Measurements from ENCODE around the gene TMPRSS11F.

DNA sequence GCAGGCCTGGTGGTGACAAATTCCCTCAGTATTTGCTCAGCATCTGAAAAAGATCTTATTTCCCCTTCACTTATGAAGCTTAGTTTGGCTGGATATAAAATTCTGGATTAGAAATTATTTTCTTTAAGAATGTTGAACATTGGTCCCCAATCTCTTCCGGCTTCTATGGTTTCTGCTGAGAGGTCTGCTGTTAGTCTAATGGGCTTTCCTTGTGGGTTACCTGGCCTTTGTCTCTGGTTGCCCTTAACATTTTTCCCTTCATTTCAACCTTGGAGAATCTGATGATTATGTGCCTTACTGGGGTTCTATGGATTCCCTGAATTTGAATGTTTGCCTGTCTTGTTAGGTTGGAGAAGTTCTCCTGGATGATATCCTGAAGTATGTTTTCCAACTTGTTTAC is 17.4 kb upstream of the TMPRSS11F start:
- TF ChIP-seq POLR2A (IDR thresholded peaks at IDR 0.05): no peak
- TF ChIP-seq, protein P1, sequence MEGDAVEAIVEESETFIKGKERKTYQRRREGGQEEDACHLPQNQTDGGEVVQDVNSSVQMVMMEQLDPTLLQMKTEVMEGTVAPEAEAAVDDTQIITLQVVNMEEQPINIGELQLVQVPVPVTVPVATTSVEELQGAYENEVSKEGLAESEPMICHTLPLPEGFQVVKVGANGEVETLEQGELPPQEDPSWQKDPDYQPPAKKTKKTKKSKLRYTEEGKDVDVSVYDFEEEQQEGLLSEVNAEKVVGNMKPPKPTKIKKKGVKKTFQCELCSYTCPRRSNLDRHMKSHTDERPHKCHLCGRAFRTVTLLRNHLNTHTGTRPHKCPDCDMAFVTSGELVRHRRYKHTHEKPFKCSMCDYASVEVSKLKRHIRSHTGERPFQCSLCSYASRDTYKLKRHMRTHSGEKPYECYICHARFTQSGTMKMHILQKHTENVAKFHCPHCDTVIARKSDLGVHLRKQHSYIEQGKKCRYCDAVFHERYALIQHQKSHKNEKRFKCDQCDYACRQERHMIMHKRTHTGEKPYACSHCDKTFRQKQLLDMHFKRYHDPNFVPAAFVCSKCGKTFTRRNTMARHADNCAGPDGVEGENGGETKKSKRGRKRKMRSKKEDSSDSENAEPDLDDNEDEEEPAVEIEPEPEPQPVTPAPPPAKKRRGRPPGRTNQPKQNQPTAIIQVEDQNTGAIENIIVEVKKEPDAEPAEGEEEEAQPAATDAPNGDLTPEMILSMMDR (IDR thresholded peaks at IDR 0.05): no peak
- no peak for TF ChIP-seq EP300 (IDR thresholded peaks at IDR 0.05)

All from gastroesophageal sphincter (tissue), 3 donors.